ENCODE results near the gene GATD1.

The GATD1 gene

GRCh38 chr11:772429-773390, 4.6 kb downstream of the GATD1 start:
- no peak for TF ChIP-seq GATA3 (IDR thresholded peaks at IDR 0.05; ENCODE audit: low read depth, low read length)
- TF ChIP-seq GATA2 (IDR thresholded peaks at IDR 0.05; ENCODE audit: low read depth, low read length) = no peak

DNA sequence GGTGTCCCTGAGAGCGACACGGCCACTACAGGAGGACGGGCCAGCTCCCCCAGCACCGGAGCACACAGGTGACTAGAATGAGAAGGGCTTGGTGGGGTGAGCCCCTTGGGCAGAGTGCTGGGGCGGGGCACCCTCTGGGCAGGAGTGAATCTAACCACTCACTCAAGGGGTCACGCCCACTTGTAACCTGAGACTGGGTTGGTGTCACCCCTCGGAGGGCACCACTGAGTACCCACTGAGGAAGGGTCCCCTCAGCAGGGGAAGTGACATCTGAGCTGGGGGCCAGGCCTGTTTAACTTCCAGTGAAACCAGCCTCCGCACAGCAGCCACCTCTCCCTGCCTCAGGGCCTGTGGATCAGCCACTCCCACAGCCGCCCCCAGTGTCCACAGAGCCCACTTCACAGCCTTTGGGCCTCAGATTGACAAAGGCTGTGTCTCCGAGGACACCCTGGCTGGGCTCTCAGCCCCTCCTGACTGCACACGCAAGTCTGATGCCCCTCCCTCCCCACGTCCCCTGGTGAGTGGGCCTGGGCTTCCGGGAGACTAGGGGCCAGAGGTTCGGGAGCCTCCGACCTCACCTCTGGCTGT, 5.6 kb downstream of the GATD1 start:
- no peak for TF ChIP-seq GATA2 (IDR thresholded peaks at IDR 0.05; ENCODE audit: low read depth, low read length)
- no peak for TF ChIP-seq GATA3 (IDR thresholded peaks at IDR 0.05; ENCODE audit: low read depth, low read length)

- TF ChIP-seq GATA2 (IDR thresholded peaks at IDR 0.05; ENCODE audit: low read depth, low read length) (no peak), GATA3 (IDR thresholded peaks at IDR 0.05; ENCODE audit: low read depth, low read length) (no peak)
Observed at GRCh38 chr11:770642-771616, 6.4 kb downstream of the GATD1 start.

- no peak for TF ChIP-seq GATA2 (IDR thresholded peaks at IDR 0.05; ENCODE audit: low read depth, low read length)
- no peak for TF ChIP-seq GATA3 (IDR thresholded peaks at IDR 0.05; ENCODE audit: low read depth, low read length)
Observed at GRCh38 chr11:769887-770641, 7.2 kb downstream of the GATD1 start.

DNA sequence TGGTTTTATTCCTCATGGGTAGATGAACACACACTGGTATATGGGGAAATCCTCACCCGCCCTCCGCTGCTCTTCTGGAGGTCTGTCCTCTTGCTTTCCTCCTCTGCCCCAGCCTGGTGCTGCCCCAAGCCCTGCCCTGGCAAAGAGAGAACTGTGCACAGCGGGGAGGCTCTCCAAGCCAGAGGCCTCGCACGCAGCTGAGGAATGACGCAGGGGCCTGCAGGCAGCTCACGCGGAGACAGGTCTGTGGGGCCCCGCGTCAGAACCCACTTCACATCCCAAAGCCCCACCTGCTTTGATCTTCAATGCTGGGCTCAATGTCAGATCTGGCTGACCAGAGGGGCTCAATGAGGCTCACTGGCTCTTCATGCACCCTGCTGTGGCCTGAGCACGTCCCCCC, 10.0 kb downstream of the GATD1 start:
- no peak for TF ChIP-seq GATA3 (IDR thresholded peaks at IDR 0.05; ENCODE audit: low read depth, low read length)
- no peak for TF ChIP-seq GATA2 (IDR thresholded peaks at IDR 0.05; ENCODE audit: low read depth, low read length)

DNA sequence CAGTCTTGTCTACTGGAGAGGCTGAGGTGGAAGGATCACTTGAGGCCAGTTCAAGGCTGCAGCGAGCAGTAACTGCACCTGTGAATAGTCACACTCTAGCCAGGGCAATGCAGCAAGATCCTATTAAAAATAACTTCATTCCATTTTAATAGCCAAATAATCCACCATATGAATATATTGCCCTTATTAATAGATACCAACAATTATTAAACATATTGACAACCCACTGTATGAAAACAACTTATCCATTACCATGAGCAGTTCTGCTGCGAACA, 10.4 kb downstream of the GATD1 start:
- TF ChIP-seq GATA2 (IDR thresholded peaks at IDR 0.05; ENCODE audit: low read depth, low read length) (no peak), GATA3 (IDR thresholded peaks at IDR 0.05; ENCODE audit: low read depth, low read length) (no peak)

GRCh38 chr11:766106-766935, 11.0 kb downstream of the GATD1 start:
- TF ChIP-seq GATA3 (IDR thresholded peaks at IDR 0.05; ENCODE audit: low read depth, low read length) (no peak), GATA2 (IDR thresholded peaks at IDR 0.05; ENCODE audit: low read depth, low read length) (no peak)

DNA sequence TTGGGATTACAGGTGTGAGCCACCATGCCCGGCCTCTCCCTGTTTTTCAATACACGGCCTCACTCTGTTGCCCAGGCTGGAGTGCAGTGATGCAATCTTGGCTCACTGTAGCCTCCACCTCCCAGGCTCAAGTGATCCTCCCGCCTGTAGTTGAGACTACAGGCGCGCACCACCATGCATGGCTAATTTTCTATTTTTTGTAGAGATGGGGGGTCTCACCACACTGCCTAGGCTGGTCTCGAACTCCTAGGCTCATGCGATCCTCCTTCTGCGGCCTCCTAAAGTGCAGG, 11.5 kb downstream of the GATD1 start:
- TF ChIP-seq GATA2 (IDR thresholded peaks at IDR 0.05; ENCODE audit: low read depth, low read length) = no peak
- TF ChIP-seq GATA3 (IDR thresholded peaks at IDR 0.05; ENCODE audit: low read depth, low read length) = no peak

DNA sequence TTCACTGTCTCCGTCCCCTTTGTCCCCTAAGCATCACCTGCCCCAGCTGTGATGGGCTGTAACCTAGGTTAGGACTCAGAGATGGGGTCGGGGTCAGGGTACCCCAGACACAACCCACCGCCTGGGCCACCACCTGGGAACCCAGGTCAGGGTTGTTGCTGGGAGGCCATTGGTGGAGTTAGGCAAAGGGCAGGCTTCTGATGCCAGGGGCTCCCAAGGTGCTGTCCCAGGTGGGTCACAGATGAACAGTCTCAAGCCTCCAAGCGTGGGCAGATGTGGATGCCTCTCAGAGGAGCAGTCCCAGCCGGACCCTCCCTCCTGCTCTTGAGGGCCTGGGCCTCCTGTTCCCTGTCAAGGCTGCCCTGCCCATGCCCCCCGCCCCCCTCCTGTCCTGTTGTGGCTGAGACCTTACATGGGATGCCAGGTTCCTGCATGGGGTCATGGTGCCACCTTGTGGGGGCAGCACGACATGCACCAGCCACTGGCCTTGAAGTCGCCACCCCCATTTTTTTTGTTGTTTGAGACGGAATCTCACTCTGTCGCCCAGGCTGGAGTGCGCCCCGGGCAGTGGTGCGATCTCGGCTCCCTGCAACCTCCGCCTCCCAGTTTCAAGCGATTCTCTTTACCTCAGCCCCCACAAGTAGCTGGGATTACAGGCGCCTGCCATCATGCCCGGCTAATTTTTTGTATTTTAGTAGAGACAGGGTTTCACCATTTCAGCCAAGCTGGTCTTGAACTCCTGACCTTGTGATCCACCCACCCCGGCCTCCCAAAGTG, 12.1 kb downstream of the GATD1 start:
- no peak for TF ChIP-seq GATA3 (IDR thresholded peaks at IDR 0.05; ENCODE audit: low read depth, low read length)
- no peak for TF ChIP-seq GATA2 (IDR thresholded peaks at IDR 0.05; ENCODE audit: low read depth, low read length)

- TF ChIP-seq GATA3 (IDR thresholded peaks at IDR 0.05; ENCODE audit: low read depth, low read length) (no peak), GATA2 (IDR thresholded peaks at IDR 0.05; ENCODE audit: low read depth, low read length) (no peak)
Observed at GRCh38 chr11:764322-765024, 12.8 kb downstream of the GATD1 start.

- TF ChIP-seq GATA2 (IDR thresholded peaks at IDR 0.05; ENCODE audit: low read depth, low read length) (no peak), GATA3 (IDR thresholded peaks at IDR 0.05; ENCODE audit: low read depth, low read length) (no peak)
Observed at GRCh38 chr11:763549-764321, 13.6 kb downstream of the GATD1 start.

Data from SH-SY5Y (cell line).